ENCODE data around the gene TMEM8B.

The TMEM8B gene

GRCh38 chr9:35811381-35812024 is 17.5 kb upstream of the TMEM8B start:
- no peak for ATAC-seq

- peak; percentile 71 to 75 for ATAC-seq
Observed at GRCh38 chr9:35812025-35812602, 16.9 kb upstream of the TMEM8B start, which contains the start of gene SPAG8. TSS of gene SPAG8 (minus strand) at chr9:35812262. CDS start at chr9:35812147, 115 bp downstream.

GRCh38 chr9:35813434-35814105 is 15.5 kb upstream of the TMEM8B start:
- ATAC-seq = no peak

GRCh38 chr9:35814106-35814840 is 14.8 kb upstream of the TMEM8B start:
- ATAC-seq = peak in 1 of 2 donors; percentile 1

- peak; percentile 86 to 87 for ATAC-seq
Observed at GRCh38 chr9:35814841-35815543, 14.0 kb upstream of the TMEM8B start, which contains the start of gene HINT2. TSS of gene HINT2 (minus strand) at chr9:35815042. CDS start at chr9:35814979, 63 bp downstream.

- no peak for ATAC-seq
Observed at GRCh38 chr9:35816708-35817107, 12.3 kb upstream of the TMEM8B start.

- ATAC-seq = no peak
Observed at GRCh38 chr9:35818341-35818740, 10.7 kb upstream of the TMEM8B start.

- ATAC-seq = no peak
Observed at GRCh38 chr9:35820076-35820475, 9.0 kb upstream of the TMEM8B start.

GRCh38 chr9:35822926-35823325 is 6.1 kb upstream of the TMEM8B start:
- ATAC-seq = no peak

- ATAC-seq = peak; percentile 31 to 41
Observed at GRCh38 chr9:35826071-35826701, 2.8 kb upstream of the TMEM8B start.

- ATAC-seq = no peak
Observed at GRCh38 chr9:35827486-35827885, 1.5 kb upstream of the TMEM8B start.

- ATAC-seq = peak; percentile 6 to 9
Observed at GRCh38 chr9:35828716-35829083, 328 bp upstream of the TMEM8B start, which contains the start of gene FAM221B. TSS of gene FAM221B (minus strand) at chr9:35828732. CDS start at chr9:35826161, 2,571 bp downstream.

GRCh38 chr9:35829764-35830096 is 702 bp downstream of the TMEM8B start:
- no peak for ATAC-seq

GRCh38 chr9:35831040-35831439 is 2.0 kb downstream of the TMEM8B start:
- no peak for ATAC-seq

GRCh38 chr9:35832814-35833213 is 3.8 kb downstream of the TMEM8B start:
- ATAC-seq = no peak

GRCh38 chr9:35834260-35835215 is 5.5 kb downstream of the TMEM8B start:
- no peak for ATAC-seq

- no peak for ATAC-seq
Observed at GRCh38 chr9:35835216-35835632, 6.2 kb downstream of the TMEM8B start.

- no peak for ATAC-seq
Observed at GRCh38 chr9:35835766-35836165, 6.7 kb downstream of the TMEM8B start.

GRCh38 chr9:35836595-35836994 is 7.6 kb downstream of the TMEM8B start:
- ATAC-seq = no peak

GRCh38 chr9:35839926-35840325 is 10.9 kb downstream of the TMEM8B start:
- no peak for ATAC-seq
